Measurements from ENCODE around the gene LCN2.
A peak's percentile ranks its signal among the peaks of the same experiment; 100 is the strongest.
"Not testable (repeated sequence)": the region's sequence is repeated elsewhere in the genome, so short reads cannot be mapped to it uniquely, and the experiment has no call there.

LCN2 gene

GRCh38 chr9:128169925-128170324 is 20.7 kb downstream of the LCN2 start:
- peak; percentile 46 for DNase-seq

GRCh38 chr9:128174062-128174461 is 24.8 kb downstream of the LCN2 start:
- DNase-seq: no peak

GRCh38 chr9:128175102-128175563 is 25.9 kb downstream of the LCN2 start:
- DNase-seq: no peak

GRCh38 chr9:128175726-128176125 is 26.5 kb downstream of the LCN2 start:
- no peak for DNase-seq

DNA sequence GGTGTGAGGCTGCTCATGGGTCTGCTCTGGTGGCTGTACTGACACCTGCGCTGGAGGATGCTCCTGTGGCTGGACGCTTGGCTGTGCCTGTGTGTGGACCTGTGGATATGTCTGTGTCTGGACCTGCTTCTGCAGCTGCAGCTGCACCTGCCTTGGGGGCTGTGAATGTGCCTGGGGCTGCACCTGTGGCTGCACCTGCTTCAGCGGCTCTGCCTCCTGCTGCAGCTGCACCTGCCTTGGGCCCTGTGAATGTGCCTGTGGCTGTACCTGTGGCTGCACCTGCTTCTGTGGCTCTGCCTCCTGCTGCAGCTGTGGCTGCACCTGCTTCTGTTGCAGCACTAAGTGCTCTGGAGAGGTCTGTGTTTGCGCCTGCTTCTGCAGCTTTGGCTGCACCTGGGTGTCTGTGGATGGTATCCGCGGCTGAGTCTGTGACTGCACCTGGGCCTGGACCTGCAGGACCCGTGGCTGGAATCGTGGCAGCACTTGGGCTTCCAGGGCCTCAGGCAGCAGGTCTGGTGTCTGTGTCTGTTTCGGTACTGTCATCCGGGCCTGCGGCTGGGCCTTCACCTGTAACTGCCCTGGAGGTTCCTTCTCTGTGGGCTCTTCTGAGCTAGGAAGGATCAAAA is 29.7 kb downstream of the LCN2 start:
- no peak for DNase-seq

GRCh38 chr9:128180001-128180400 is 30.7 kb downstream of the LCN2 start:
- no peak for DNase-seq

- no peak for DNase-seq
Observed at GRCh38 chr9:128180447-128180846, 31.2 kb downstream of the LCN2 start.

DNA sequence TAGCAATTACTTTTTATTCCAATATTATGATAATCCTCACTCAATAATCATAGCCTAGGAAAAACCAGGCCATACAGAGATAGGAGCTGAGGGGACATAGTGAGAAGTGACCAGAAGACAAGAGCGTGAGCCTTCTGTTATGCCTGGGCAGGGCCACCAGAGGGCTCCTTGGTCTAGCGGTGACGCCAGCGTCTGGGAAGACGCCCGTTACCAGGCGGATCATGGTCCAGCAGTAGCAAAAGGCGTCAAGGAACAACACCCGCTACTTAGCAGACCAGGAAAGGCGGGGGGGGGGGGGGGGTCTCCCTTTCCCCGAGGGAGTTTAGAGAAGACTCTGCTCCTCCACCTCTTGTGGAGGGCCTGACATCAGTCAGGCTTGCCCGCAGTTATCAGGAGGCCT is 32.2 kb downstream of the LCN2 start:
- not testable (repeated sequence) for DNase-seq

DNA sequence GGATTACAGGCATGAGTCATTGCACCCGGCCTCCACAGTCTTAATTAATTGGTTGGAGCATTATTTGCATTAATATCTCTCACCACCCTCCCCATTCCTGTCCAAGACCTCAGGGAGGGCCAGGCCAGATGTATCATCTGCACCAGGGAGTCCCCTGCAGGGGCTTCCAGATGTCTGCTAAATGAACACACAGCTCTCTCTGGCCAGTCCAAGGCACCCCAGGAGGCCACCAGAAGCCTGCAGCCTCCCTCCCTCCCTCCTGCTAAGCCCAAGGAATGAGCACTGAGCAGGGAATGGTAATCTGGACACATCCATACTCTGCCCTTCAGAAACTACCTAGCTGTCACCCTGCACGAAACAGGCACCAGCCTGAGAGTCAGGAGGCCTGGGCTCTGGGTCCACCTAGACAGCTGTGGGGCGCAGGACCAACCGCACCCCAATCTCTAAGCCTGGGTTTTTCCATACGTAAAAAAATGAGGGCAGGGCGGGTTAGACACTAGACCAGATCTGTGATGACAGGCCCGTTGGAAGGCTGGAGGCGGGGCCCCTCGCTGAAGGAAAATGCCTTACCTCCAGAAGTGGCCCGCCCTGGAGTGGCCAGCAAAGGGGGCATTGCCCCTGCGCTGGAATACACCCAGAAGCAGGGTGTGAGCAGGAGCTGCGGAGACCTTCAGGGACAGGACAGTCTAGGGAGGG is 33.8 kb downstream of the LCN2 start:
- DNase-seq: no peak

- no peak for DNase-seq
Observed at GRCh38 chr9:128185979-128186965, 37.0 kb downstream of the LCN2 start.

- DNase-seq: no peak
Observed at GRCh38 chr9:128187361-128187760, 38.1 kb downstream of the LCN2 start.

DNA sequence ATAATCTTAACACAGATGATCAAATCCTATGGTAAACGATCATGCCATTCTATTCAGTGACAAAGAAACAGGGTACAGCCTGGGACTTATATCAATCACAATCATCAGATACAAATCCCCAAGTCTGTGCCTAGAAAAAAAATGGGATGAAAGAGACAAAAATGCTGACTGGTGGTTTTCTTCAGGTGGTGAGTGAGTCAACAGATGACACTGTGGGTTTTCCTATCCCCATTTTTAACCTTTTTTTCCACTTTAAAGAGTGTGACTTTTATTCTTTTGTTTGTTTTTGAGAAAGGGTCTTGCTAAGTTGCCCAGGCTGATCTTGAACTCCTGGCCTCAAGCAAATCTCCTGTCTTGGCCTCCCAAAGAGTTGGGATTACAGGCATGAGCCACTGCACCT is 39.0 kb downstream of the LCN2 start:
- no peak for DNase-seq

- no peak for DNase-seq
Observed at GRCh38 chr9:128190013-128190412, 40.8 kb downstream of the LCN2 start.

GRCh38 chr9:128190516-128191405 is 41.5 kb downstream of the LCN2 start:
- no peak for DNase-seq

- peak; percentile 16 for DNase-seq
Observed at GRCh38 chr9:128191406-128192046, 42.3 kb downstream of the LCN2 start, which contains the start of gene CIZ1. TSS of gene CIZ1 (minus strand) at chr9:128191572. CDS start at chr9:128190857, 715 bp downstream.

GRCh38 chr9:128192601-128193371 is 43.5 kb downstream of the LCN2 start:
- no peak for DNase-seq

- no peak for DNase-seq
Observed at GRCh38 chr9:128193469-128194096, 44.3 kb downstream of the LCN2 start.

GRCh38 chr9:128201441-128202369 is 52.5 kb downstream of the LCN2 start:
- DNase-seq: no peak

GRCh38 chr9:128202648-128203023 is 53.4 kb downstream of the LCN2 start:
- no peak for DNase-seq
